ENCODE results near the gene CHD9.
"Not testable (repeated sequence)": the region's sequence is repeated elsewhere in the genome, so short reads cannot be mapped to it uniquely, and the experiment has no call there.

The CHD9 gene

GRCh38 chr16:53061701-53062159 is 6.9 kb downstream of the CHD9 start:
- Histone ChIP-seq H3K4me1 (peaks cover 73 to 87% (median 80%) of the 10 kb centered on the region in 10 experiments), H3K36me3 (peaks cover 0 to 19% (median 6%) of the 10 kb centered on the region in 11 experiments; a peak in 10 of 22 replicates), H3K27ac (peak overlapping the region in 4 of 11 experiments; percentile 20 to 48 (median 38); a peak in 7 of 22 replicates), H3K27me3 (no peaks in the 10 kb centered on the region), H3K9me3 (replicated peaks in 1 of 11) (no peaks in the 10 kb centered on the region), H3K9ac (no peak overlapping the region), H4K20me1 (peaks cover 0 to 40% (median 16%) of the 10 kb centered on the region in 11 experiments; a peak in 13 of 22 replicates), H3K4me2 (peak overlapping the region; percentile 47 to 85 (median 62)), H3K4me3 (no peak overlapping the region)
- TF ChIP-seq Cebpa-rat (IDR thresholded peaks at IDR 0.05): no peak

DNA sequence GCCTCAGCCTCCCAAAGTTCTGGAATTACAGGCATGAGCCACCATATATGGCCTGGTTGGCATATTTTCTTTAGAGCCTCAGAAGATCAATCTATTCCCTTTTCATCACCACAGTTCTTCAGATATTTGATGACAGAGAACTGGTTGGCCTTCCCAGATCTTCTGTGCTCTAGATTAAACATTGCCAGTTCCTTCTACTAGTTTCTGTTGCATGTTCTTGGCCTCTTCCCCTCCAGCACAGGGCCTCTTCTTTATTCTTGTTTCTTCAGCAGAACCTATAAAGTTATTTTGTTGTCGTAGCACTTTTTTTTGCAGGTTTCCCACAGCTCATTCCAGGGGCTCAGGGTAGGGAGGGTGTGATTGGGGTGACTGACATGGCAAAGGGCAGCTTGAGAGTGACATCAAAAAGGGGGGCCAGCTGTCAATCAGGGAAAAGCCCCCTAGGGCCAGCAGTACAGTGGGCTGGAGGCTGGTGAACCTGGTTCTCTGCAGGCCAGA is 9.3 kb downstream of the CHD9 start:
- Histone ChIP-seq H3K9ac (peak overlapping the region in 1 of 11 experiments; percentile 27; a peak in 1 of 22 replicates), H3K27ac (peak overlapping the region in 7 of 11 experiments; percentile 10 to 43 (median 20); a peak in 5 of 22 replicates), H3K9me3 (replicated peaks in 1 of 11) (no peaks in the 10 kb centered on the region), H3K4me3 (no peak overlapping the region), H3K4me2 (peak overlapping the region; percentile 23 to 75 (median 56)), H3K36me3 (peaks cover 3 to 39% (median 23%) of the 10 kb centered on the region in 11 experiments; a peak in 18 of 22 replicates), H3K4me1 (peaks cover 64 to 78% (median 73%) of the 10 kb centered on the region in 10 experiments), H3K27me3 (no peaks in the 10 kb centered on the region), H4K20me1 (peaks cover 0 to 33% (median 14%) of the 10 kb centered on the region in 11 experiments; a peak in 13 of 22 replicates)
- no peak for TF ChIP-seq Cebpa-rat (IDR thresholded peaks at IDR 0.05)

GRCh38 chr16:53065461-53066061 is 10.8 kb downstream of the CHD9 start:
- no peak for TF ChIP-seq Cebpa-rat (IDR thresholded peaks at IDR 0.05)
- peak overlapping the region in 4 of 11 experiments; percentile 10 to 53 (median 15); a peak in 4 of 22 replicates for H3K27ac ChIP-seq
- H3K4me2 ChIP-seq: peak overlapping the region; percentile 23 to 75 (median 56)
- no peaks in the 10 kb centered on the region for H3K27me3 ChIP-seq
- H3K36me3 ChIP-seq: peaks cover 4 to 45% (median 24%) of the 10 kb centered on the region in 11 experiments; a peak in 17 of 22 replicates
- H3K4me1 ChIP-seq: peaks cover 71 to 92% (median 81%) of the 10 kb centered on the region in 10 experiments
- peaks cover 0 to 31% (median 14%) of the 10 kb centered on the region in 11 experiments; a peak in 13 of 22 replicates for H4K20me1 ChIP-seq
- H3K9me3 ChIP-seq (replicated peaks in 1 of 11): no peaks in the 10 kb centered on the region
- H3K9ac ChIP-seq: peak overlapping the region in 5 of 11 experiments; percentile 0 to 57 (median 22); a peak in 4 of 22 replicates
- H3K4me3 ChIP-seq: no peak overlapping the region

GRCh38 chr16:53067675-53068074 is 12.9 kb downstream of the CHD9 start:
- H3K9ac ChIP-seq: no peak overlapping the region
- peak overlapping the region in 9 of 11 experiments; percentile 2 to 62 (median 47); a peak in 15 of 22 replicates for H3K4me2 ChIP-seq

GRCh38 chr16:53068423-53068833 is 13.6 kb downstream of the CHD9 start:
- peaks cover 4 to 7% (median 5%) of the 10 kb centered on the region in 11 experiments; a peak in 17 of 22 replicates for H3K9me3 ChIP-seq (replicated peaks in 1 of 11)
- no peak overlapping the region for H3K9ac ChIP-seq
- H3K27ac ChIP-seq: no peak overlapping the region
- H3K4me1 ChIP-seq: peaks cover 66 to 89% (median 84%) of the 10 kb centered on the region in 10 experiments
- no peak overlapping the region for H3K4me3 ChIP-seq
- peaks cover 5 to 45% (median 28%) of the 10 kb centered on the region in 11 experiments; a peak in 18 of 22 replicates for H3K36me3 ChIP-seq
- no peak for TF ChIP-seq Cebpa-rat (IDR thresholded peaks at IDR 0.05)
- H3K27me3 ChIP-seq: no peaks in the 10 kb centered on the region
- peaks cover 0 to 27% (median 4%) of the 10 kb centered on the region in 11 experiments; a peak in 9 of 22 replicates for H4K20me1 ChIP-seq
- H3K4me2 ChIP-seq: peak overlapping the region; percentile 2 to 62 (median 46); a peak in 21 of 22 replicates

More at GRCh38 chr16:53067675-53068074, 12.9 kb downstream of the CHD9 start:
- H3K27ac ChIP-seq: no peak overlapping the region
- H3K9me3 ChIP-seq (replicated peaks in 1 of 11): no peaks in the 10 kb centered on the region
- TF ChIP-seq Cebpa-rat (IDR thresholded peaks at IDR 0.05): no peak
- H3K27me3 ChIP-seq: no peaks in the 10 kb centered on the region
- peaks cover 4 to 41% (median 24%) of the 10 kb centered on the region in 11 experiments; a peak in 17 of 22 replicates for H3K36me3 ChIP-seq
- H4K20me1 ChIP-seq: peaks cover 0 to 27% (median 4%) of the 10 kb centered on the region in 11 experiments; a peak in 9 of 22 replicates
- H3K4me1 ChIP-seq: peaks cover 70 to 93% (median 83%) of the 10 kb centered on the region in 10 experiments
- H3K4me3 ChIP-seq: no peak overlapping the region

DNA sequence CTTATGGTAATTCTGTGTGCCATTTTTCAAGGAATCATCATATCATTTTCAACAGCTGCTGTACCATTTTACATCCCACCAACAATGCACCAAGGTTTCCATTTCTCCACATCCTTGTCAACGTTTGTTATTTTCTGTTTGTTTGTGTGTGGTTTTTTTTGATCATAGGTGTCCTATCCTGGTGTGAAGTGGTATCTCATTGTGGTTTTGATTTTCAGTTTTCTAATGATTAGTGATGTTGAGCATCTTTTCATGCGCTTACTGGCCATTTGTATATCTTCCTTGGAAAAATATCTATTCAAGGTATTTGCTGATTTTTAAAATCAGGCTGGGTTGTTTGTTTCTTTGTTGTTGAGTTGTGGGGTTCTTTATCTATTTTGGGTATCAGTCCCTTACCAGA is 15.0 kb downstream of the CHD9 start:
- Histone ChIP-seq H4K20me1 (peaks cover 0 to 15% (median 0%) of the 10 kb centered on the region in 11 experiments; a peak in 5 of 22 replicates), H3K27me3 (no peaks in the 10 kb centered on the region), H3K4me1 (peaks cover 52 to 77% (median 71%) of the 10 kb centered on the region in 10 experiments), H3K27ac (peak overlapping the region in 5 of 11 experiments; percentile 64 to 83 (median 80); a peak in 6 of 22 replicates), H3K36me3 (peaks cover 7 to 58% (median 39%) of the 10 kb centered on the region in 11 experiments; a peak in 21 of 22 replicates), H3K4me2 (peak overlapping the region; percentile 4 to 97 (median 86); a peak in 14 of 22 replicates), H3K9ac (no peak overlapping the region), H3K9me3 (replicated peaks in 1 of 11) (peaks cover 17 to 20% (median 19%) of the 10 kb centered on the region in 11 experiments), H3K4me3 (no peak overlapping the region)
- no peak for TF ChIP-seq Cebpa-rat (IDR thresholded peaks at IDR 0.05)

DNA sequence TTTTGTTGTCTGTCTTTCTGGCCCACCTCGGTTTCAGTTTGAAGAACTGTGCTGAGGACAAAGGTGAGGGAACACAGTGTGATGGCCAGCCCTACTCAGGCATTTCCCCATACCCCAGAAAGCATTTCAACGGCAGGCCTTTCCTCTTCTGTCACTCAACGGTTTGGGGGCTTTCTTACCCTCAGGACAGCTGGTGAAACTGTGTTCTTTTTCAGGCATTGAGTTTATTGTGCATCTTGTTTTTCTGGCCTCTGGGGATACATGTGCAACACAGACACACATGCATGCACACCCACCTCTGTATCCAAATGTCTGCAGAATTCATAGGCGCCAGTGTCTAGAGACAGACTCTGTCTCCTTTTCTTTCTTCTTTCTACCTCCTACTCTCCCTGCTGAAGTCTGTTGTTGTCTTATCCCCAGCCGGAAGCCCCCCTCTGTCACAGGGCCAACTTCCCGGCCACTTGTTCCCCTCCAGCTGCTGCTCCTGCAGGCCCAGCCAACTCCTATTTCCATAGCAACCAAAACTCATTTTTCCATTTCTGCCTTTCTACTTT is 17.0 kb downstream of the CHD9 start:
- H3K9ac ChIP-seq: peak overlapping the region in 9 of 11 experiments; percentile 26 to 77 (median 64); a peak in 17 of 22 replicates
- H3K4me3 ChIP-seq: peak overlapping the region in 9 of 10 experiments; percentile 4 to 59 (median 50); a peak in 15 of 20 replicates
- peaks cover 43 to 67% (median 58%) of the 10 kb centered on the region in 10 experiments for H3K4me1 ChIP-seq
- H3K4me2 ChIP-seq: peak overlapping the region; percentile 80 to 97 (median 86)
- H4K20me1 ChIP-seq: peaks cover 0 to 6% (median 0%) of the 10 kb centered on the region in 11 experiments; a peak in 1 of 22 replicates
- peaks cover 26 to 39% (median 33%) of the 10 kb centered on the region in 11 experiments for H3K9me3 ChIP-seq (replicated peaks in 1 of 11)
- H3K27me3 ChIP-seq: no peaks in the 10 kb centered on the region
- H3K27ac ChIP-seq: peak overlapping the region in 9 of 11 experiments; percentile 53 to 83 (median 79); a peak in 19 of 22 replicates
- peaks cover 7 to 66% (median 49%) of the 10 kb centered on the region in 11 experiments; a peak in 21 of 22 replicates for H3K36me3 ChIP-seq
- peak in 2 of 11 experiments; percentile 10 to 33; a peak in 1 of 22 replicates for TF ChIP-seq Cebpa-rat (IDR thresholded peaks at IDR 0.05)

- Histone ChIP-seq H3K9ac (no peak overlapping the region), H4K20me1 (peaks cover 0 to 4% (median 0%) of the 10 kb centered on the region in 11 experiments; a peak in 1 of 22 replicates), H3K4me2 (peak overlapping the region in 6 of 11 experiments; percentile 80 to 97 (median 88); a peak in 7 of 22 replicates), H3K4me3 (peak overlapping the region in 1 of 10 experiments; percentile 8; a peak in 1 of 20 replicates), H3K36me3 (peaks cover 7 to 55% (median 43%) of the 10 kb centered on the region in 11 experiments; a peak in 21 of 22 replicates), H3K9me3 (replicated peaks in 1 of 11) (peaks cover 26 to 40% (median 33%) of the 10 kb centered on the region in 11 experiments), H3K27ac (peak overlapping the region in 5 of 11 experiments; percentile 34 to 83 (median 80); a peak in 8 of 22 replicates), H3K27me3 (no peaks in the 10 kb centered on the region), H3K4me1 (peaks cover 48 to 71% (median 65%) of the 10 kb centered on the region in 10 experiments)
- TF ChIP-seq Cebpa-rat (IDR thresholded peaks at IDR 0.05): no peak
Observed at GRCh38 chr16:53073022-53073421, 18.2 kb downstream of the CHD9 start.

- not testable (repeated sequence) for H3K27ac ChIP-seq, H3K4me2 ChIP-seq, H3K9ac ChIP-seq, H4K20me1 ChIP-seq, H3K27me3 ChIP-seq
- H3K9me3 ChIP-seq (replicated peaks in 1 of 11): peaks cover 26 to 40% (median 33%) of the 10 kb centered on the region in 11 experiments
- peaks cover 3 to 52% (median 30%) of the 10 kb centered on the region in 11 experiments; a peak in 20 of 22 replicates for H3K36me3 ChIP-seq
- H3K4me3 ChIP-seq: peak overlapping the region in 1 of 10 experiments; percentile 7; a peak in 2 of 20 replicates
- H3K4me1 ChIP-seq: peaks cover 49 to 65% (median 59%) of the 10 kb centered on the region in 10 experiments
Observed at GRCh38 chr16:53074296-53074695, 19.5 kb downstream of the CHD9 start.

DNA sequence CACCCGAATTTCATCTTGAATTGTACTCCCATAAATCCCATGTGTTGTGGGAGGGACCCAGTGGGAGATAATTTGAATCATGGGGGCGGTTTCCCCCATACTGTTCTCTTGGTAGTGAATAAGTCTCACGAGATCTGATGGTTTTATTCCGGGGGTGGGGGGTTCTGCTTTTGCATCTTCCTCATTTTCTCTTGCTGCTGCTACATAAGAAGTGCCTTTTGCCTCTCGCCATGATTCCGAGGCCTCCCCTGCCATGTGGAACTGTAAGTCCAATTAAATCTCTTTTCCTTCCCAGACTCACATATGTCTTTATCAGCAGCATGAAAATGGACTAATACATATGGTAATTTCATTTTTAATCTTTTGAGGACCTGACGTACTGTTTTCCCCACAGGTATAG is 20.7 kb downstream of the CHD9 start:
- H3K4me3 ChIP-seq: not testable (repeated sequence)
- peaks cover 42 to 65% (median 53%) of the 10 kb centered on the region in 10 experiments for H3K4me1 ChIP-seq

More for the DNA sequence above, 20.7 kb downstream of the CHD9 start:
- H3K9me3 ChIP-seq (replicated peaks in 1 of 11): peaks cover 26 to 40% (median 33%) of the 10 kb centered on the region in 11 experiments
- H4K20me1 ChIP-seq, H3K27ac ChIP-seq, H3K9ac ChIP-seq, H3K27me3 ChIP-seq: not testable (repeated sequence)
- peaks cover 3 to 55% (median 28%) of the 10 kb centered on the region in 11 experiments; a peak in 20 of 22 replicates for H3K36me3 ChIP-seq
- peak overlapping the region in 2 of 11 experiments; percentile 26 to 37; a peak in 1 of 22 replicates for H3K4me2 ChIP-seq
